CD4-positive, alpha-beta T cell treated with Interleukin-4 for 1 hour (primary cell): ENCODE results near the gene MRRF.

Source experiments
- DNase-seq, 2 donors: peaks; one replicate each; pipeline ENCODE4 v3.0.0-alpha.2; 2020 to 2022

Gene MRRF

GRCh38 chr9:122264360-122265148 is at the start of gene MRRF, which contains the start of gene RBM18:
Gene MRRF, plus strand, starts transcription at chr9:122264882. Its CDS starts 6,010 bp downstream, at chr9:122270892.
Gene RBM18, minus strand, starts transcription at chr9:122264840. Its CDS starts 3,348 bp downstream, at chr9:122261492.
- peak; percentile 91 to 92 for DNase-seq

GRCh38 chr9:122215663-122216062 is 49.0 kb upstream of the MRRF start:
- DNase-seq = no peak

GRCh38 chr9:122216138-122216797 is 48.4 kb upstream of the MRRF start:
- no peak for DNase-seq

GRCh38 chr9:122216798-122217418 is 47.8 kb upstream of the MRRF start:
- DNase-seq = no peak

GRCh38 chr9:122217640-122218039 is 47.0 kb upstream of the MRRF start:
- no peak for DNase-seq

GRCh38 chr9:122218071-122218934 is 46.4 kb upstream of the MRRF start:
- DNase-seq = no peak

GRCh38 chr9:122218935-122219855 is 45.5 kb upstream of the MRRF start:
- no peak for DNase-seq

- no peak for DNase-seq
Measured at GRCh38 chr9:122219856-122220672, 44.6 kb upstream of the MRRF start.

GRCh38 chr9:122220673-122221182 is 44.0 kb upstream of the MRRF start:
- DNase-seq = no peak

- DNase-seq = no peak
Measured at GRCh38 chr9:122221183-122221811, 43.4 kb upstream of the MRRF start.

- DNase-seq = no peak
Measured at GRCh38 chr9:122222791-122223190, 41.9 kb upstream of the MRRF start.

- DNase-seq = no peak
Measured at GRCh38 chr9:122223435-122223834, 41.2 kb upstream of the MRRF start.

GRCh38 chr9:122225312-122226141 is 39.2 kb upstream of the MRRF start:
- no peak for DNase-seq

- DNase-seq = no peak
Measured at GRCh38 chr9:122226142-122226757, 38.4 kb upstream of the MRRF start.

GRCh38 chr9:122226758-122227574 is 37.7 kb upstream of the MRRF start:
- DNase-seq = no peak

- no peak for DNase-seq
Measured at GRCh38 chr9:122227575-122227900, 37.1 kb upstream of the MRRF start.

GRCh38 chr9:122228191-122228567 is 36.5 kb upstream of the MRRF start:
- no peak for DNase-seq
